Measurements from ENCODE around the gene DNASE1L1. TPM values are rescaled to one million over a fixed set of nuclear protein-coding genes. Genes with fewer than 3 reads are reported as not detected.

Gene DNASE1L1
- total RNA-seq, 6 experiments from 2014 or later, result 11.7 to 19.5 (median 14.9) TPM

- Histone ChIP-seq H3K27me3 (no peaks in the 10 kb centered on the region), H3K9me3 (no peaks in the 10 kb centered on the region), H3K4me3 (no peak overlapping the region), H3K27ac (no peak overlapping the region), H3K4me1 (no peaks in the 10 kb centered on the region), H3K36me3 (peaks cover 0 to 3% (median 0%) of the 10 kb centered on the region in 4 donors)
- DNase-seq (no peak), ATAC-seq (no peak)
- no peak for TF ChIP-seq POLR2A (IDR thresholded peaks at IDR 0.05)
- TF ChIP-seq CTCF (IDR thresholded peaks at IDR 0.05), result no peak
- intact Hi-C loops (cut with DNase I), result no loop called here
- WGBS (ENCODE audit: insufficient coverage, low coverage, low lambda C conversion rate, missing lambda C conversion rate), result 83% methylated on average over 2 of the region's 17 CpGs
These were observed 41.3 kb upstream of the DNASE1L1 start for GRCh38 chrX:154450312-154450711.

GRCh38 chrX:154449618-154450017 lies 40.6 kb upstream of the DNASE1L1 start:
- ATAC-seq (no peak), DNase-seq (no peak)
- Histone ChIP-seq H3K9me3 (no peaks in the 10 kb centered on the region), H3K4me1 (peaks cover 0 to 3% (median 0%) of the 10 kb centered on the region in 4 donors), H3K36me3 (peaks cover 0 to 3% (median 0%) of the 10 kb centered on the region in 4 donors), H3K4me3 (no peak overlapping the region), H3K27ac (no peak overlapping the region), H3K27me3 (no peaks in the 10 kb centered on the region)
- 77% methylated on average over 3 of the region's 18 CpGs for WGBS (ENCODE audit: insufficient coverage, low coverage, low lambda C conversion rate, missing lambda C conversion rate)
- no peak for TF ChIP-seq CTCF (IDR thresholded peaks at IDR 0.05)
- no peak for TF ChIP-seq POLR2A (IDR thresholded peaks at IDR 0.05)
- intact Hi-C loops (cut with DNase I), result no loop called here

GRCh38 chrX:154448484-154448883 lies 39.4 kb upstream of the DNASE1L1 start:
- Histone ChIP-seq H3K27me3 (no peaks in the 10 kb centered on the region), H3K4me1 (peaks cover 0 to 4% (median 0%) of the 10 kb centered on the region in 4 donors), H3K27ac (no peak overlapping the region), H3K4me3 (no peak overlapping the region), H3K36me3 (peaks cover 0 to 3% (median 0%) of the 10 kb centered on the region in 4 donors), H3K9me3 (no peaks in the 10 kb centered on the region)
- WGBS (ENCODE audit: insufficient coverage, low coverage, low lambda C conversion rate, missing lambda C conversion rate), result 85% methylated on average over 6 of the region's 14 CpGs
- no peak for TF ChIP-seq CTCF (IDR thresholded peaks at IDR 0.05)
- no peak for TF ChIP-seq POLR2A (IDR thresholded peaks at IDR 0.05)
- intact Hi-C loops (cut with DNase I), result no loop called here
- ATAC-seq (no peak), DNase-seq (no peak)

GRCh38 chrX:154446430-154446829 lies 37.4 kb upstream of the DNASE1L1 start:
- ATAC-seq (no peak), DNase-seq (no peak)
- Histone ChIP-seq H3K4me3 (no peak overlapping the region), H3K4me1 (peaks cover 0 to 4% (median 0%) of the 10 kb centered on the region in 4 donors), H3K36me3 (peaks cover 0 to 3% (median 0%) of the 10 kb centered on the region in 4 donors), H3K9me3 (no peaks in the 10 kb centered on the region), H3K27ac (no peak overlapping the region), H3K27me3 (no peaks in the 10 kb centered on the region)
- intact Hi-C loops (cut with DNase I), result no loop called here
- TF ChIP-seq POLR2A (IDR thresholded peaks at IDR 0.05) (no peak), CTCF (IDR thresholded peaks at IDR 0.05) (no peak)
- 87% methylated on average over 5 of the region's 12 CpGs for WGBS (ENCODE audit: insufficient coverage, low coverage, low lambda C conversion rate, missing lambda C conversion rate)

- Histone ChIP-seq H3K4me1 (peaks cover 0 to 4% (median 0%) of the 10 kb centered on the region in 4 donors), H3K27ac (no peak overlapping the region), H3K36me3 (peaks cover 0 to 3% (median 0%) of the 10 kb centered on the region in 4 donors), H3K4me3 (no peak overlapping the region), H3K27me3 (no peaks in the 10 kb centered on the region), H3K9me3 (no peaks in the 10 kb centered on the region)
- intact Hi-C loops (cut with DNase I), result no loop called here
- DNase-seq (no peak), ATAC-seq (no peak)
- TF ChIP-seq POLR2A (IDR thresholded peaks at IDR 0.05) (no peak), CTCF (IDR thresholded peaks at IDR 0.05) (no peak)
- 84% methylated on average over 8 of the region's 16 CpGs for WGBS (ENCODE audit: insufficient coverage, low coverage, low lambda C conversion rate, missing lambda C conversion rate)
These were observed 36.7 kb upstream of the DNASE1L1 start for GRCh38 chrX:154445776-154446175.
